Ishikawa (cell line): ENCODE measurements around the gene PREX1.

Experiments
- CEBPB ChIP-seq: IDR thresholded peaks from 2 replicates; pipeline ENCODE4 v1.6.1; 2012
- EGR1 ChIP-seq: IDR thresholded peaks from 2 replicates; pipeline ENCODE4 v1.6.1; 2012
- EP300 ChIP-seq: IDR thresholded peaks from 2 replicates; pipeline ENCODE4 v1.6.1; 2012; ENCODE audit warnings: borderline replicate concordance
- FOXM1 ChIP-seq: IDR thresholded peaks from 2 replicates; pipeline ENCODE4 v1.6.1; 2012; ENCODE audit warnings: low read depth, borderline replicate concordance
- NFIC ChIP-seq: IDR thresholded peaks from 2 replicates; pipeline ENCODE4 v1.6.1; 2012
- RAD21 ChIP-seq: IDR thresholded peaks from 2 replicates; pipeline ENCODE4 v1.6.1; 2012; ENCODE audit warnings: low read depth
- REST ChIP-seq: IDR thresholded peaks from 2 replicates; pipeline ENCODE4 v1.6.1; 2012; ENCODE audit warnings: low read depth, mild to moderate bottlenecking
- TAF1 ChIP-seq: IDR thresholded peaks from 2 replicates; pipeline ENCODE4 v1.6.1; 2012; ENCODE audit warnings: low read depth, mild to moderate bottlenecking
- TEAD4 ChIP-seq: IDR thresholded peaks from 2 replicates; pipeline ENCODE4 v1.6.1; 2012
- USF1 ChIP-seq: IDR thresholded peaks from 2 replicates; pipeline ENCODE4 v1.6.1; 2012
- YY1 ChIP-seq: IDR thresholded peaks from 2 replicates; pipeline ENCODE4 v1.6.1; 2012; ENCODE audit warnings: low read depth
- ZBTB7A ChIP-seq: IDR thresholded peaks from 2 replicates; pipeline ENCODE4 v1.6.1; 2012; ENCODE audit warnings: low read depth

- TF ChIP-seq TAF1 = no peak
- TF ChIP-seq RAD21 = no peak
- no peak for TF ChIP-seq TEAD4
- TF ChIP-seq FOXM1 = no peak
- TF ChIP-seq REST = no peak
- no peak for TF ChIP-seq USF1
- no peak for TF ChIP-seq CEBPB
- no peak for TF ChIP-seq EGR1
- no peak for TF ChIP-seq ZBTB7A
- TF ChIP-seq YY1 = no peak
- TF ChIP-seq NFIC = no peak
- TF ChIP-seq EP300 = no peak
These were observed 47.6 kb upstream of the PREX1 start for GRCh38 chr20:48875233-48875913.
